GM18520 (cell line): ENCODE measurements around the gene KIFBP.
"Not testable (repeated sequence)": the region's sequence is repeated elsewhere in the genome, so short reads cannot be mapped to it uniquely, and the experiment has no call there.

ENCODE experiments used
- ATAC-seq: cut with Tn5 transposase; IDR thresholded peaks from one replicate; pipeline ENCODE4 v1.9.1; 2021; ENCODE audit not compliant: unreplicated experiment

KIFBP gene, protein sequence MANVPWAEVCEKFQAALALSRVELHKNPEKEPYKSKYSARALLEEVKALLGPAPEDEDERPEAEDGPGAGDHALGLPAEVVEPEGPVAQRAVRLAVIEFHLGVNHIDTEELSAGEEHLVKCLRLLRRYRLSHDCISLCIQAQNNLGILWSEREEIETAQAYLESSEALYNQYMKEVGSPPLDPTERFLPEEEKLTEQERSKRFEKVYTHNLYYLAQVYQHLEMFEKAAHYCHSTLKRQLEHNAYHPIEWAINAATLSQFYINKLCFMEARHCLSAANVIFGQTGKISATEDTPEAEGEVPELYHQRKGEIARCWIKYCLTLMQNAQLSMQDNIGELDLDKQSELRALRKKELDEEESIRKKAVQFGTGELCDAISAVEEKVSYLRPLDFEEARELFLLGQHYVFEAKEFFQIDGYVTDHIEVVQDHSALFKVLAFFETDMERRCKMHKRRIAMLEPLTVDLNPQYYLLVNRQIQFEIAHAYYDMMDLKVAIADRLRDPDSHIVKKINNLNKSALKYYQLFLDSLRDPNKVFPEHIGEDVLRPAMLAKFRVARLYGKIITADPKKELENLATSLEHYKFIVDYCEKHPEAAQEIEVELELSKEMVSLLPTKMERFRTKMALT

DNA sequence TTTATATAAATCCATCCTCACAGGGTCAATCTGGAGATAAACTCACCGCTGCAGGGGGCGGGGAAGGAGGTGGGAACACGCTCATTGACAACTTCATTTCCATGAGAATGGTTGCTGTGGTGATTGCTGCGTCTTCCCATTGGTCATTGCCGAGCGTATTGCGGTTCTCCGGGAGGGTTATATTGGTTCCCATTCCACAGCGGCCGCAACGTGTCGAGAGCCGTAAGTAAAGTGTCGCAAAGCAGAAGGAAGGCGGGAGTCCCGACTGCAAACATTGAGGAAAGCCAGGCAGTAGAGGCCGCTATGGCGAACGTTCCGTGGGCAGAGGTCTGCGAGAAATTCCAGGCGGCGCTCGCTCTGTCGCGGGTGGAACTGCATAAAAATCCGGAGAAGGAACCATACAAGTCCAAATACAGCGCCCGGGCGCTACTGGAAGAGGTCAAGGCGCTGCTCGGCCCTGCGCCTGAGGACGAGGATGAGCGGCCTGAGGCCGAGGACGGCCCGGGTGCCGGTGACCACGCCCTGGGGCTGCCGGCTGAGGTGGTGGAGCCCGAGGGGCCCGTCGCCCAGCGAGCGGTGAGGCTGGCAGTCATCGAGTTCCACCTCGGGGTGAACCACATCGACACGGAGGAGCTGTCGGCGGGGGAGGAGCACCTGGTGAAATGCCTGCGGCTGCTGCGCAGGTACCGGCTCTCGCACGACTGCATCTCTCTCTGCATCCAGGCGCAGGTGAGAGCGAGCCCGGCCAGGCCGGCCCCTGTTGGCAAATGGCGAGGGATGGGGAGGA lies at the start of gene KIFBP:
Gene KIFBP, plus strand, starts transcription at position 274 of the 787 bp plus-strand sequence. Its CDS starts 30 bp downstream, at position 304.
- ATAC-seq = peak; percentile 71

DNA sequence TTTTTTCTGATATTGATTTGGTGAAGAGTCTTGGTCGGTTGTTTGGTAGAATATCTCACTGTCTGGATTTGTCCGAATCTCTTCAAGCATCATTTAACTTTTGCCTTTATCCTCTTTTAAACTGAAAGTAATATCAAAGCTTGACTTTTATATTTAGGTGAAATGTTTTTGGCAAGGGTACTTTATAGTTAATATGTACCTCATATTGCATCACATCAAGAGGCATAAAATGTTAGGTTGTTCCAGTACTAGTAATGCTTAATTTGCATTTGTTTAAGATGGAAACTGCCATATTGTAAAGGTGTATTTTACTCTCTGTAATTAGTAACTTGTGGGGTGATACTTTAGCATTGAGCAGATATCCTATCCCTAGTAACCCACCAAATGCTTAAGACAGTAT lies 49.7 kb upstream of the KIFBP start:
- ATAC-seq = no peak

DNA sequence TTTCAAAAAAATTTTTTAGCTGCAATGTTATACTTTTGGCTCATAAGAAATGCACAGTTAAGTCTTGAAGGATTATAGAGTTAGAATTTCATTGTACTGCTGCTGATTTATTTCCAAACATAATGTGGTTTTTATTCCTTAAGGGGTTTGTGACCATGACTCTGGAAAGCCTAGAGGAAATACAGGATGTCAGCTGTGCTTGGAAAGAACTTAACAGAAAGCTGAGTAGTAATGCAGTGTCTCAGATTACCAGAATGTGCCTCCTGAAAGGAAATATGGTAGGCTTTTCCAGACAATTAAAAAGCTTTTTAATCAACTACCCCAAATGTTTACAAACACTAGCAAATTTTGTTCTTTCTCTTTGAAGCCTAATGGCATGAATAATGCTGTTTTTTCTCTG lies 47.7 kb upstream of the KIFBP start:
- not testable (repeated sequence) for ATAC-seq

DNA sequence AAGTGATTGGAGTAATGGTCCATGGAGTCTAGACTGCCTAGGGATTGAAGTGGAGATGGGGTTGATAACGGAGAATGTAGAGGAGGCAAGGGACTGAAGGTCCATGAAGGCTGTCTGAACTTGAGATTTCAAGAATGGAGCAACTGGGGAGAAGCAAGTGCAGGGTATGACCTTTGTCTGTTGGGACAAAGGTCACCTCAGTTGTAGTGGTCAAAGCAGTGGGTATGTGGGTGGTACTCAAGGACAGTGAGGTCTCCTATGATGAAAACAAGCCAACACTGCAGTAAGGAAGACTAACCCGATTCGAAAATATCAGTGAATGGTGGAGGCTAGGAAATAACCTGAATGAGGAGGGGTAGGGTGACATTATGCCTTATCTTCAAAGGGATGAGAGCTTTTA lies 38.0 kb upstream of the KIFBP start:
- ATAC-seq = no peak

DNA sequence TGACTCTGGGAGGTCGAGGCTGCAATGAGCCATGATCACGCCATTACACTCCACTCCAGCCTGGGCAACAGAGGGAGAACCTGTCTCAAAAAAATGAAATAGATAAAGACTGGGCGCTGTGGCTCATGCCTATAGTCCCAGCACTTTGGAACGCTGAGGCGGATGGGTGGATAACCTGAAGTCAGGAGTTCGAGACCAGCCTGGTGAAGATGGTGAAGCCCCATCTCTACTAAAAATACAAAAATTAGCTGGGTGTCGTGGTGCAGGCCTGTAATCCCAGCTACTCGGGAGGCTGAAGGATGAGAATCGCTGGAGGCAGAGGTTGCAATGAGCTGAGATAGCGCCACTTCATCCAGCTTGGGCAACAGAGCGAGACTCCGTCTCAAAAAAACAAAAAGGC lies 33.7 kb upstream of the KIFBP start:
- no peak for ATAC-seq

DNA sequence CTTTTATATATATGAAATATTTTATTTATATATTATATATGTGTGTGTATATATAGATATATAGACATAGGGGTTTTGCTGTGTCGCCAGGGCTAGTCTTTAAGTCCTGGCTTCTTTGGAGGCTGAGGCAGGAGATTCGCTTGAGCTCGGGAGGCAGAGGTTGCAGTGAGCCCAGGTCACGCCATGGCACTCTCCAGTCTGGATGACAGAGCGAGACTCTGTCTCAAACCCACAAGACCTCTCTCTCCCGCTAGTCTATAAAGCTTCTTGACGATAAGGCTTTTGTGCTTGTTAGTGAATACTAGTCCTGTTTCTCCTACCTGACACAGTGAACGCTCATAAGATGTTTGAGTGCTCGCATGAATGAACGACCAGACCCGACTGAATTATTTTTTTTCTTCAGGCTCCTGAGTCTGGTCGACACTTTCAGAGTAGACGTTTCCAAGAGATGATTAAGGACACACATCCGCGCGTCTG lies 33.2 kb upstream of the KIFBP start:
- peak; percentile 1 for ATAC-seq

DNA sequence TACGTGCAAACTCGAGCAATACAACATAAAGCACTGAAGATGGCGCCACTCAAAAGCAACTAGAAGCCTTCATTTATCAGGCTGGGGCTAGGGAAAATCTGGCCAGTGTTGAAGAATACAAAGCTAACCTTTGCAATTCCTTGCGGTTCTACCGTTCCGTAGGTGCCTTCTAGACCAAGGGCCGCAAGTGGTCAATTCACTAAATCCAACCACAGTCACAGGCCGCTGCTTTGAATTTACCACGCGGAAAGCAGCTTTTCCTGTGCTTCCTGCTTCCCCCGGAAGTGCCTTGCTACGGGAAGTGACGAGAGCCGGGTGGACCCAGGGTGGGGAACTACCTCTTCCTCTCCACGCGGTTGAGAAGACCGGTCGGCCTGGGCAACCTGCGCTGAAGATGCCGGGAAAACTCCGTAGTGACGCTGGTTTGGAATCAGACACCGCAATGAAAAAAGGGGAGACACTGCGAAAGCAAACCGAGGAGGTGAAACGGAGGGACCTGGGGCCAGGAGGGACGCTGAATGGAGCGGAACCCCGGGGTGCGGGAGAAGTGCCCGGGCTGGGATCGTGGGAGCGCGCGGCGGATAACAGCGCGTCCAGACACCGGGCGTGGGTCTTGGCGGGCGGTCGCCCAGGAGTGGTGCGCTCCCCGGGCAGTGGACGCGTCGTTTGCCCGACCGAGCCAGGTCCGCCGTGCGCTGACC lies 32.6 kb upstream of the KIFBP start, which contains the start of gene DDX21:
Gene DDX21, plus strand, starts transcription at position 339 of the 701 bp plus-strand sequence. Its CDS starts 56 bp downstream, at position 395.
- ATAC-seq = peak; percentile 60

DNA sequence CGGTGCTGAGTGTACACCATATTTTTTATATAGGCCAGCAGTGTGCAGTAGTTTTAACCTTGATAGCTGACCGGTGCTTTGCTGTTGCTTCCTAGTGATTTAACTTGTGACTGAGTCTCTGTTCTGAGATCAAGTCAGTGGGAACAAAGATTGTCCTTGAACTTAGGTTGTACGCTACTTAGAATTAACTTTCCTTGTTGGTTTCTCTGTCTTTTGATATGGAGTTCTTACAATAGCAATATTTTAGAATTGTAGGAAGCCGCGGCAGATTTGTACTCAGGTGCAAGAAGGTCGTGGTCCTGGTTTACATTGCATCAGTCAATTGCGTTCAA lies 31.4 kb upstream of the KIFBP start:
- no peak for ATAC-seq

DNA sequence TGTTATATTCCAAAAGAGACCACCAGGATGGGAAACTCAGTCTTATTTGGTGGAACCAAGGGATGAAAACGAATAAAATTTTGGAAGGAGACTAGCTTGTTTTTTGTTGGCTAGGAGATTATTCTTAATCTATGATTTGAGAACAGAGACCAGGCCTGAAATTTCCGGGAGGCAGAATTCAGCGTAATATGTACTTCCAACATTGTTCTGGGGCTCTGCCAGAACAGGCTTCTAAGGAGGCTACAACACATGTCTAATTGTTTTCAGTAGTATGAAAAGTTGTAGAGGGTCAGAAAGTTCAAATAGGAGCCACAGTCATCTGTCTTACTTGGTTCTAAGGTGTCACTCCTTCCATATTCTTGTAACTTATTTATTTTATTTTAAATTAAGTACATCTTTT lies 30.9 kb upstream of the KIFBP start:
- ATAC-seq = no peak

DNA sequence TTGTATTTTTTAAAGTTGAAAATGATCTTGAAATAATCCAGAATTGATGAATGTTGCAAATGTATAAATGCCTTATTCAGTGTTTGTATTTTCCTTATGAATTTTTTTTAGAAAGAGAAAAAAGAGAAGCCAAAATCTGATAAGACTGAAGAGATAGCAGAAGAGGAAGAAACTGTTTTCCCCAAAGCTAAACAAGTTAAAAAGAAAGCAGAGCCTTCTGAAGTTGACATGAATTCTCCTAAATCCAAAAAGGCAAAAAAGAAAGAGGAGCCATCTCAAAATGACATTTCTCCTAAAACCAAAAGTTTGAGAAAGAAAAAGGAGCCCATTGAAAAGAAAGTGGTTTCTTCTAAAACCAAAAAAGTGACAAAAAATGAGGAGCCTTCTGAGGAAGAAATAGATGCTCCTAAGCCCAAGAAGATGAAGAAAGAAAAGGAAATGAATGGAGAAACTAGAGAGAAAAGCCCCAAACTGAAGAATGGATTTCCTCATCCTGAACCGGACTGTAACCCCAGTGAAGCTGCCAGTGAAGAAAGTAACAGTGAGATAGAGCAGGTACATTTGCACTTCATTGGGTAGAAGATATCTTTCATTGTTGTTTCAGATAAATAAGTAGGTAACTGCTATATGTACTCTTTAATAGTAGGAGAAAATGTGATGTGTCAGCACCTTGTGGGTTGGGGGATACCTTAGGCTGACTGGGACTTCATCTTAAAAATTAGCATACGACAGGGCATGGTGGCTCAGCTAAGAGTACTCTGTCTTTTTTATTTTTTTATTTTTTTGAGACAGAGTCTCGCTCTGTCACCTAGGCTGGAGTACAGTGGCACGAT lies 28.7 kb upstream of the KIFBP start:
- no peak for ATAC-seq

DNA sequence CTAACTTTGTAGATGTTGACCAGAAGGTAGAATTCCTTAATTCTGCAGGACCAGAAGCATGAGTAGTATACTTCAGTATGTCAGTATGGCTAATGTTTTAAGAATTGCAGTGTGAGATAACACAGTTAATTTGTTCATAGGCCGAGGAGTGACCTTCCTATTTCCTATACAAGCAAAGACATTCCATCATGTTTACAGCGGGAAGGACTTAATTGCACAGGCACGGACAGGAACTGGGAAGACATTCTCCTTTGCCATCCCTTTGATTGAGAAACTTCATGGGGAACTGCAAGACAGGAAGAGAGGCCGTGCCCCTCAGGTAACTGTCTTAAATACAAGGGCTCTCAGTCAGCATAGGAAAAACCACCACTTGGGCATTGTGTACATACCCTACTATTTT lies 25.5 kb upstream of the KIFBP start:
- no peak for ATAC-seq

DNA sequence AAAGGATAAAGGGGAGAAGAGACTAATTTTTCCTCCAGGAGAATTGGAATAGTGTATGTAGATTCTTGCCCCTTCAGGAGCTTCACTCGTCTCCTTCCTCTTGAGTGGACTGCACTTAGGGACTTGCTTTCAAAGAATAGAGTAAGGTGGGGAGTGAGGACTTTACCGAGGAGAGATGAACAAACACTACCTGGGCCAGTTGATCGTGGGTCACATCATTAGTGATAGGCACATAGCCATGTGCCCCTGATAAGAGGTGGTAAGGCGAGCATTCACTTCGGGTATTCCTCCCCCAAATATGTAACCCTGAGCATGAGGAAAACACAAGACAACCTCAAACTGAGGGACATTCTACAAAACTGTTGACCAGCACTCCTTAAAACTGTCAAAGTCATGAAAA lies 14.6 kb upstream of the KIFBP start:
- no peak for ATAC-seq

DNA sequence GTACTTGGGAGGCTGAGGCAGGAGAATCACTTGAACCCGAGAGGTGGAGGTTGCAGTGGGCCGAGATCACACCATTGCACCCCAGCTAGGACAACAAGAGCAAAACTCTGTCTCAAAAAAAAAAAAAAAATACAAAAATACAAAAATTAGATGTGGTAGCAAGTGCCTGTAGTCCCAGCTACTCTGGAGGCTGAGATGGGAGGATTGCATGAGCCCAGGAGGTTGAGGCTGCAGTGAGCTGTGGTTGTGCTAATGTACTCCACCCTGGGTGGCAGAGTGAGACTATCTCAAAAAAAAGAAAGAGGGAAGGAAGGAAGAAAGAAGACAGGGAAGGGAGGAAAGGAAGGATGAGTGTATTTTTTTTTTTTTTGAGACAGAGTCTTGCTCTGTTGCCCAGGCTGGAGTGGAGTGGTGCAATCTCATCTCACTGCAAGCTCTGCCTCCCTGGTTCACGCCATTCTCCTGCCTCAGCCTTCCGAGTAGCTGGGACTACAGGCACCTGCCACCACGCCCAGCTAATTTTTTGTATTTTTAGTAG lies 12.6 kb upstream of the KIFBP start:
- ATAC-seq = not testable (repeated sequence)

DNA sequence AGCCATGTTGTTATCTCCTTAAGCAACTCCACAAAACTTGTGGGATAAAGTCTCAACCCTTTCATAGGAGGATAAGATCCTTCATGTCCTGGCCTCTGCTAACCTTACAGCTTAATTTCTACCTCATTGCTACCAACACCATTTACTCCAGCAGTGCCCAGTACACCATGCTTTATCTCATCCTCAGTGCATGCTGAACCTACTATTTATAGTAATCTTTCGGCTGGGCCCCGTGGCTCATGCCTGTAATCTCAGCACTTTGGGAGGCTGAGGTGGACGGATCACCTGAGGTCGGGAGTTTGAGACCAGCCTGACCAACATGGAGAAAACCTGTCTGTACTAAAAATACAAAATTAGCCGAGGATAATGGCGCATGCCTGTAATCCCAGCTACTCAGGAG lies 8.9 kb upstream of the KIFBP start:
- not testable (repeated sequence) for ATAC-seq

DNA sequence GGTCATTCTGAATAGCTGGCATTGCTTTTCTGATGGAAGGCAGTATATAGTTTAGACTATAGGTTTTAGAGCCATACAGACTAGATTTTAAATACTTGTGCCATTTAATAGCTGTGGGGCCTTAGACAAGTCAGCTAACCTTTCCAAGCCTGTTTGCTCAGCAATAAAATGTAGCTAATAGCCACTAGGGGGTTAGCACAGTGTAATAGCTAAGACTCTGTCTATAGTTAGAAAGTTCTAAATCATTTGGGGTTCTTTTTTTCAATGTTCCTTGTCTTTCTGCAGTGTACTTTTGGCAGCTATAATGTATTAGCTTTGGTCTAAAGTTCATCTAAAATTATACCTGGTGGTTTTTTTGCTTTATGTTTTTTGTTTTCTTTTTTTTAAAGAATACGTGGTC lies 7.5 kb upstream of the KIFBP start:
- ATAC-seq = no peak

DNA sequence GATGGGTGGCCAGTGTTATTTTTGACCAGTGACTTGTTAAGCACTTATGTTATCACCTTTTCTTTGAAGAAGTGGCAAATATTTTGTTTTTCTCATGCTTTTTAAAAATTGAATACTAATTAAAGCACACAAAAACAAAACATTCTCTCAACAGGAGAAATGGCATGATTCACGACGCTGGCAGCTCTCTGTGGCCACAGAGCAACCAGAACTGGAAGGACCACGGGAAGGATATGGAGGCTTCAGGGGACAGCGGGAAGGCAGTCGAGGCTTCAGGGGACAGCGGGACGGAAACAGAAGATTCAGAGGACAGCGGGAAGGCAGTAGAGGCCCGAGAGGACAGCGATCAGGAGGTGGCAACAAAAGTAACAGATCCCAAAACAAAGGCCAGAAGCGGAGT lies 6.2 kb upstream of the KIFBP start:
- ATAC-seq = no peak

DNA sequence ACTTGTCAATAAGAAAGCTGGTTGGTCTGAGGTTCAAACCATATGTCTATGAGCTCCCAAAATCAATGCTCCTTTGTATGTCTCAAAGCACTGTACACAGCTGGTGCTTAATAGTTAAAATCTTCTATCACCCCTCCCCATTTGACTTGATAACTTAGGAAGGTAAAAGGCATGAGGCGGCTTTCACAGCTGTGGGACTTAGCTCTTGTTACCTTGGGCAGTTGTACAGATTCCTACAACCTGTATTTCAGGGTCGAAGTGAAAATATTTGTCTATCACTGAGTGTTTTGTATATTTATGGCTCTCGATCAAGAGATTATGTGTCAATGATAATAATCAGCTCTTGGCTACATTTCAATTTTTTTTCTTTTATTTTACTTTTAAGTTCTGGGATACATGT lies 992 bp upstream of the KIFBP start:
- ATAC-seq = no peak

DNA sequence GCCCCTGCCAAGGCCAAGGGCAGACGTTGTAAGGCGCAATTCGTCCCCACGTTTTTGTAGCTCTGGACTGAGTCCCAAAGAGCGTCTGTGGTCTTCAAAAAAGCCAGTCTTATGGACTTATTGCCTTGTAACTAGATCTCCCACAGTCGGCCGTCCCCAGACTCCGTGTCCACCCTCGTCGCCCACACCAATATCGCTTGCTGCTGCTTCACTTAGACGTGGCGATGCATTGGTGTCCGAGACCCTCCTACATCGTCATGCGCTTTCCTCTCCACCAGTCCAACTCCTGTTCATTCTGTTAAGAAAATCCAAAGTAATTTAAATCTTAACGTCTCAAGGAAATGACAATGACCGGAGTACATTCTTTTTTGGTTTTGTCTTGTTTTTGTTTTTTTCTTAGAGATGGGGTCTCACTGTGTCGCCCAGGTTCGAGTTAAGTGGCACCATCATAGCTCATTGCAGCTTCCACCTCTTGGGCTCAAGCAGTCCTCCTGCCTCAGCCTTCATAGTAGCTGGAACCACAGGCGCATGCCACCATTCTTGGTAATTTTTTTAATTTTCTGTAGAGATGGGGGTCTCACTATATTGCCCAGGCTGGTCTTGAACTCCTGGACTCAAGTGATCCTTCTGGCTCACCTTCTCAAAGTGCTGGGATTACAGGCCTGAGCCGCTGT lies 851 bp downstream of the KIFBP start:
- ATAC-seq = no peak

DNA sequence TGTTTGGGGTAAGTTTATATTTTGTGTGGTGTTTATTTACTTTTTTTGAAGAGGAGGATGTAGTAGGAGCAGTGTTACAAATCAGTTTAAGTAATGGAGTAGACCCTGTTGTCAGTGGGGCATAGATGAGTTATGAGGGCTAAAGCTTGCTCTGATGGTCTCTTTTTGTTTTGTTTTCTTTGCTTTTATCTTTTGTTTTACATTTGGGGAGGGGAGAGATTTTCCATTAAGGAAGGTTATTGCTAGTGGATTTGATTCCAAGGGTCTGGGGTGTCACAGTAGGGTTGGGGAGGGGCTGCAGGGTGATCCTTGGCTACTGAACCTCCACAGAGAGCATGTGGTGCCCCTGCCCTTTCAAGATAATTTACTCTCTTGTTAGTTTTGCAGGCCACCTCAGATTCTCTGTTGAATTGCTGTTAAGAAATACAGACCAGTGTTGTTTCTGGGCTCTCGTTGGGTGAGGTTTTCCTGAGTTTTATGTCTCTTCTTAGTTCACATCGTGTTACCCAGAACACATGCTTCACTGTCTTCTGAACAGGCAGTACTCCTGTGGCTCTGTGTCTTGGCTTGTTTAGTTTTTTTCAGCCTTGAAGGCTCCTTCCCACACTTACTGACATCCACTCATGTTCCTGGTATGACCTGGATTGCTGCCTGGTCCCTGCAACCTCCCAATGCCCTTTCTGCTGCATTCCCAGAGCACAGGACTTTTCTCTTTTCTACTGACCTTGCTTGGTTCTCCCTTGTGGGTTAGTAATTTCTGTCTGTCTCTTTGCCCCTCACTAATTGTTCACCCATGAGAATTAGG lies 4.2 kb downstream of the KIFBP start:
- no peak for ATAC-seq
